Measurements from ENCODE around the gene CFTR.

The CFTR gene

DNA sequence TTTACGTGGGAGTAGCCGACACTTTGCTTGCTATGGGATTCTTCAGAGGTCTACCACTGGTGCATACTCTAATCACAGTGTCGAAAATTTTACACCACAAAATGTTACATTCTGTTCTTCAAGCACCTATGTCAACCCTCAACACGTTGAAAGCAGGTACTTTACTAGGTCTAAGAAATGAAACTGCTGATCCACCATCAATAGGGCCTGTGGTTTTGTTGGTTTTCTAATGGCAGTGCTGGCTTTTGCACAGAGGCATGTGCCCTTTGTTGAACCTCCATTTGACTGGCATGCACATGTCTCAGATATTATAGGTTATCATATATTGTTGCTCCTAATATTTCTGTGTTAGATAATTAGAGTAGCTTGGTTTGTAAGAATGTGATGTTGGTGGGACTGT, 123.8 kb downstream of the CFTR start:
- in situ Hi-C loops (cut with MboI; ENCODE audit: low pct_unique_long_range_greater_than_20kb, low sequenced_read_pairs, unreplicated experiment) = no loop called here
- no peak for TF ChIP-seq CTCF (IDR thresholded peaks at IDR 0.05; ENCODE audit: extremely low read depth, insufficient read depth, missing control alignments)
- DNase-seq (ENCODE audit: low spot score) = no peak

GRCh38 chr7:117605712-117606111, 125.9 kb downstream of the CFTR start:
- in situ Hi-C loops (cut with MboI; ENCODE audit: low pct_unique_long_range_greater_than_20kb, low sequenced_read_pairs, unreplicated experiment) = no loop called here
- TF ChIP-seq CTCF (IDR thresholded peaks at IDR 0.05; ENCODE audit: extremely low read depth, insufficient read depth, missing control alignments) = no peak
- DNase-seq (ENCODE audit: low spot score) = no peak

DNA sequence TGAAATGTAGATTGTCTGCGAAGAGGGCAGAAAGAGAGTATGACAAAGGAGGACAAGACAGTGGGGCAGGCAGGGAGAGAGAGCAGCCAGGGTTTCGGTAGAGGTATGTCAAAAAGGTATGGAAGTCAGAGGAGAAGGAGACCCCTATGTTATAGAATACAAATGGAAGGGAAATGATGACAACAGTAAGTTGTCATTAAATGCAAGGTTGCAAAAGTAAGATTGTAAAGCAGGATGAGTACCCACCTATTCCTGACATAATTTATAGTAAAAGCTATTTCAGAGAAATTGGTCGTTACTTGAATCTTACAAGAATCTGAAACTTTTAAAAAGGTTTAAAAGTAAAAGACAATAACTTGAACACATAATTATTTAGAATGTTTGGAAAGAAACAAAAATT, 126.3 kb downstream of the CFTR start:
- TF ChIP-seq CTCF (IDR thresholded peaks at IDR 0.05; ENCODE audit: extremely low read depth, insufficient read depth, missing control alignments) = no peak
- no peak for DNase-seq (ENCODE audit: low spot score)
- in situ Hi-C loops (cut with MboI; ENCODE audit: low pct_unique_long_range_greater_than_20kb, low sequenced_read_pairs, unreplicated experiment) = no loop called here

DNA sequence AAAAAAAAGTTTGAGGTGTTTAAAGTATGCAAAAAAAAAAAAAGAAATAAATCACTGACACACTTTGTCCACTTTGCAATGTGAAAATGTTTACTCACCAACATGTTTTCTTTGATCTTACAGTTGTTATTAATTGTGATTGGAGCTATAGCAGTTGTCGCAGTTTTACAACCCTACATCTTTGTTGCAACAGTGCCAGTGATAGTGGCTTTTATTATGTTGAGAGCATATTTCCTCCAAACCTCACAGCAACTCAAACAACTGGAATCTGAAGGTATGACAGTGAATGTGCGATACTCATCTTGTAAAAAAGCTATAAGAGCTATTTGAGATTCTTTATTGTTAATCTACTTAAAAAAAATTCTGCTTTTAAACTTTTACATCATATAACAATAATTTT, 130.6 kb downstream of the CFTR start:
- DNase-seq (ENCODE audit: low spot score) = no peak
- in situ Hi-C loops (cut with MboI; ENCODE audit: low pct_unique_long_range_greater_than_20kb, low sequenced_read_pairs, unreplicated experiment) = no loop called here
- TF ChIP-seq CTCF (IDR thresholded peaks at IDR 0.05; ENCODE audit: extremely low read depth, insufficient read depth, missing control alignments) = no peak

- no peak for TF ChIP-seq CTCF (IDR thresholded peaks at IDR 0.05; ENCODE audit: extremely low read depth, insufficient read depth, missing control alignments)
- DNase-seq (ENCODE audit: low spot score) = no peak
- in situ Hi-C loops (cut with MboI; ENCODE audit: low pct_unique_long_range_greater_than_20kb, low sequenced_read_pairs, unreplicated experiment) = no loop called here
Measured at GRCh38 chr7:117612637-117613036, 132.8 kb downstream of the CFTR start.

- TF ChIP-seq CTCF (IDR thresholded peaks at IDR 0.05; ENCODE audit: extremely low read depth, insufficient read depth, missing control alignments) = no peak
- in situ Hi-C loops (cut with MboI; ENCODE audit: low pct_unique_long_range_greater_than_20kb, low sequenced_read_pairs, unreplicated experiment) = no loop called here
- DNase-seq (ENCODE audit: low spot score) = no peak
Measured at GRCh38 chr7:117616694-117617093, 136.9 kb downstream of the CFTR start.

GRCh38 chr7:117619681-117620080, 139.9 kb downstream of the CFTR start:
- no peak for DNase-seq (ENCODE audit: low spot score)
- in situ Hi-C loops (cut with MboI; ENCODE audit: low pct_unique_long_range_greater_than_20kb, low sequenced_read_pairs, unreplicated experiment) = no loop called here
- no peak for TF ChIP-seq CTCF (IDR thresholded peaks at IDR 0.05; ENCODE audit: extremely low read depth, insufficient read depth, missing control alignments)
